Measurements from ENCODE around the gene GLIPR1. TPM values are rescaled to one million over a fixed set of nuclear protein-coding genes. Genes with fewer than 3 reads are reported as not detected.

Gene GLIPR1
- total and polyA plus RNA-seq, 2 donors (not counting 3 experiments of a cell fraction or from before 2014, with no cell fraction given), result 98.8 to 108 TPM

DNA sequence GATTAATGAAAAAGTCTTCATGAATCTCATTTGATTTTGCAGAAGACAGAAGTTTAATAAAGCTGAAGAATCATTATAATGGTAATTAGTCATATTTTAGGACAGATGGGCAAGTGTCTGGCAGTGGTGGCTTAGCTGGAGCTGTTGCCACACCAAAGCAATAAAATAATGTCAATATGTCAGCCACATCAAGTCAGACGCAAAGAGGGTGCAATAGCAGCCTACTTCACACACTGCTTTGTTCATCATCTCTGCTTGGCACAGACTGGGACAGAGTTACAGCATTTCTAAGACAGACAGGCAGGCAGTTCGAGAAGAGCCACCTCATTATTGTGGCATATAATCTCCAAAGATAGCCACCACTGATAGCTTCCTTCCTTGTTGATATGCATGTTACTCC lies 47.7 kb downstream of the GLIPR1 start:
- dilution Hi-C loops (cut with MboI; ENCODE audit: extremely low pct_ligation_motif_present, low sequenced_read_pairs) (no loop called here), intact Hi-C loops (cut with micrococcal nuclease) (loop anchor here (5.0 to 10.0 kb wide), 4 partner anchors 194 to 929 kb away; no protein-coding TSS in a partner anchor)
- DNase-seq (ENCODE audit: low read depth, low spot score) (no peak), FAIRE-seq (no peak)
- Histone ChIP-seq H3K9ac (replicated peaks; ENCODE audit: extremely low read depth, insufficient read depth, low read length) (no peak overlapping the region), H3K79me2 (ENCODE audit: control insufficient read depth, insufficient read depth, low read length) (no peaks in the 10 kb centered on the region), H3K36me3 (ENCODE audit: control insufficient read depth in 2 of 2, extremely low read depth in 1 of 2, insufficient read depth in 2 of 2, low read length in 2 of 2) (no peaks in the 10 kb centered on the region), H3K27me3 (ENCODE audit: control insufficient read depth in 2 of 2, insufficient read depth in 2 of 2, low read length in 2 of 2) (no peaks in the 10 kb centered on the region), H2AFZ (ENCODE audit: low read depth, low read length) (no peak overlapping the region), H3K4me2 (ENCODE audit: insufficient read depth, low read length) (no peak overlapping the region), H3K27ac (ENCODE audit: insufficient read depth, low read depth, low read length) (no peak overlapping the region), H3K9me1 (replicated peaks; ENCODE audit: control insufficient read depth, extremely low read depth, insufficient read depth, low read length) (no peaks in the 10 kb centered on the region), H3K4me1 (ENCODE audit: control insufficient read depth, extremely low read depth, insufficient read depth, low read length) (no peaks in the 10 kb centered on the region), H3K4me3 (replicated peaks in 1 of 3; ENCODE audit: insufficient read depth in 1 of 3, low read depth in 1 of 3, low read length in 3 of 3) (no peak overlapping the region), H3K9me3 (replicated peaks; ENCODE audit: control insufficient read depth, insufficient read depth, low read length) (no peaks in the 10 kb centered on the region), H4K20me1 (replicated peaks; ENCODE audit: control insufficient read depth, extremely low read depth, insufficient read depth, low read length) (no peaks in the 10 kb centered on the region)
- POLR2A ChIA-PET, result interaction anchor here (0.9 kb wide), 1 partner anchor 503 kb away, joined by 3 read pairs; the partner anchor contains the start of gene PHLDA1
- no TSS peak for BruUV-seq (replicated peaks)
- CTCF ChIA-PET, result interaction anchor here (0.7 to 5.0 kb wide), 12 partner anchors 25 to 928 kb away, joined by 3 to 95 read pairs (median 6); partner anchors contain the start of genes BBS10 and PHLDA1
- TF ChIP-seq POLR2A (IDR thresholded peaks at IDR 0.05; ENCODE audit: low read depth, low read length) (no peak), MYC (IDR thresholded peaks at IDR 0.05; ENCODE audit: low read depth, low read length) (no peak), FOS (IDR thresholded peaks at IDR 0.05; ENCODE audit: borderline replicate concordance, insufficient read depth, low read length) (no peak), GATA2 (IDR thresholded peaks at IDR 0.05; ENCODE audit: insufficient read depth, insufficient read length, low read depth, low read length) (no peak), EZH2 (IDR thresholded peaks at IDR 0.05; ENCODE audit: borderline replicate concordance, low read depth, low read length, severe bottlenecking) (no peak)
- TF ChIP-seq, protein P1, sequence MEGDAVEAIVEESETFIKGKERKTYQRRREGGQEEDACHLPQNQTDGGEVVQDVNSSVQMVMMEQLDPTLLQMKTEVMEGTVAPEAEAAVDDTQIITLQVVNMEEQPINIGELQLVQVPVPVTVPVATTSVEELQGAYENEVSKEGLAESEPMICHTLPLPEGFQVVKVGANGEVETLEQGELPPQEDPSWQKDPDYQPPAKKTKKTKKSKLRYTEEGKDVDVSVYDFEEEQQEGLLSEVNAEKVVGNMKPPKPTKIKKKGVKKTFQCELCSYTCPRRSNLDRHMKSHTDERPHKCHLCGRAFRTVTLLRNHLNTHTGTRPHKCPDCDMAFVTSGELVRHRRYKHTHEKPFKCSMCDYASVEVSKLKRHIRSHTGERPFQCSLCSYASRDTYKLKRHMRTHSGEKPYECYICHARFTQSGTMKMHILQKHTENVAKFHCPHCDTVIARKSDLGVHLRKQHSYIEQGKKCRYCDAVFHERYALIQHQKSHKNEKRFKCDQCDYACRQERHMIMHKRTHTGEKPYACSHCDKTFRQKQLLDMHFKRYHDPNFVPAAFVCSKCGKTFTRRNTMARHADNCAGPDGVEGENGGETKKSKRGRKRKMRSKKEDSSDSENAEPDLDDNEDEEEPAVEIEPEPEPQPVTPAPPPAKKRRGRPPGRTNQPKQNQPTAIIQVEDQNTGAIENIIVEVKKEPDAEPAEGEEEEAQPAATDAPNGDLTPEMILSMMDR (IDR thresholded peaks at IDR 0.05; ENCODE audit: extremely low read depth in 1 of 2, insufficient read depth in 1 of 2, low read depth in 1 of 2, low read length in 2 of 2), result no peak
- TF ChIP-seq, protein P2, sequence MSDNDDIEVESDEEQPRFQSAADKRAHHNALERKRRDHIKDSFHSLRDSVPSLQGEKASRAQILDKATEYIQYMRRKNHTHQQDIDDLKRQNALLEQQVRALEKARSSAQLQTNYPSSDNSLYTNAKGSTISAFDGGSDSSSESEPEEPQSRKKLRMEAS (IDR thresholded peaks at IDR 0.05; ENCODE audit: insufficient read depth, insufficient read length), result no peak
